ENCODE data around the gene LRRC74B.
A peak's percentile ranks its signal among the peaks of the same experiment; 100 is the strongest.
"Not testable (repeated sequence)": the region's sequence is repeated elsewhere in the genome, so short reads cannot be mapped to it uniquely, and the experiment has no call there.

LRRC74B gene

DNA sequence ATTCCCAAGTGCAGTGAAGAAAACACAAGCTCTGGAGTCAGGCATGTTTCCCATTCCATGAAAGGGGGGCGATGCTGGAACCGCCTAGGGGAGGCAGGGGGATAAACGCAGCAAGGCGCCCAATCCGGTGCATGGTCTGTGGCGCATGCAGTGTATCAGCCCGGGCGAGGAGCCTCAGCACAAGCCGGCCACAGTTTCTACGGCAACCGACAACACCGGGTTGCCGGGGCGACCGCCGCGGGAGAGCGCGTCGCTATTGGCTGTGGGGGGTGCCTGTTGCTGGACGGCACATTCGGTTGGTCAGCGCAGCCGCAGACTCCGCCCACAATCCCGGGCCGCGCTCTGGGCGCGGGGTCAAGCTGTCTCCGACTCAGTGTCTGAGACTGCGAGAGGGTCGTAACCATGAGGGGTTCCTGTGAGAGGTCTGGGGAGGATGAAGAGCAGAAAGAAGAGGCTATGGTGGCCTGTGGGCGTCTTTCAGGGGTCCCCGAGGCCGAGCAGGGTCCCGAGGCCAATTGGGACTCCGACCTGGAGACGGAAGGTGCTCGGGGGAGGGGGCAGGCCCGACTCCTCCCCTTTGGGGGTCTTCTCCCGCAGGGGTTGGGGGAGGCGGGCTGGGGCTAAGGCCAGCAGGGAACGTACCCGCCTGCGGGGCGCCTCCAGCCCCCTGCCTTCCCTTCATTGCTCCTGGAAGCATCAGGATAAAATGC, at the start of gene LRRC74B:
TSS of gene LRRC74B (plus strand) at position 362 of the 710 bp plus-strand sequence. CDS start at position 403, 41 bp downstream.
- DNase-seq, result peak; percentile 96

- DNase-seq, result no peak
Observed at GRCh38 chr22:20996031-20996410, 49.7 kb upstream of the LRRC74B start.

- DNase-seq, result no peak
Observed at GRCh38 chr22:20996598-20997535, 48.9 kb upstream of the LRRC74B start.

- DNase-seq, result no peak
Observed at GRCh38 chr22:20997536-20998257, 48.0 kb upstream of the LRRC74B start.

GRCh38 chr22:20998411-20999336, 47.1 kb upstream of the LRRC74B start:
- no peak for DNase-seq

- DNase-seq, result no peak
Observed at GRCh38 chr22:20999350-21000206, 46.2 kb upstream of the LRRC74B start.

DNA sequence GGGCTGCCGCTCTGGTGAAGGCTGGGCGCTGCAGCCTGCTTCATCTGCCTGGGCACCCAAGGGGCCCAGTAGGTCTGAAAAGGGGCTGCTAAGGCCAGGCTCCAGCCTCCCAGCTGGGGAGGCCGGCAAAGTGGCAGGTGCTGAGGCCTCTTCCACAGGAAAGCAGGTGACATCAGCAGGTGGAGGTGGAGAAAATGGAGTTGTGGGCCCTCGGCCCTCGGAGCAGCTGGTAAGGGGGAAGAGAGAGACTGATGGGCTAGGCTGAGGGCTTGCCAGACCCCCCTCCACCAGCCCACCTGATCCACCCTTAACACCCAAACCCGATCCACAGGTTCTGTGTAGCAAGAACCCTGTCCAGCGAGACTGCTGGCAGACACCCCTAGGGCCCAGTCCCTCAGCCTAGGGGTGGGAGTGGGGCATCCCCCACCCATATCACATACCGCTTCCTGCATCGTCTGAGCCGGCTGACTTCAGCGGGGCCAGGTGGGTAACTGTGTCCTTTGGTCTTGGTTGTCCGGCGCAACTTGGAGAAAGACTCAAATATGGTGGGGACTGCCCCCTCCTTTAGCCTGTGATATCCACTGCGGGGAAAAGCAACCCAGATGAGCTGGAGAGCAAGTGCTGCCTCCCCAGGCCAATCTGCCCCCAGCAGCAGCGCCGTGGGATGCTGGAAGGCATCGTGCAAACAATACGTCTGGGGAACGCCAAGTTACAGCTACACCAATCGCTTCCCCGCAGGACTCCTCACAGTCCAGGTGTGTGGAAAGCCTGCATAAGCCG, 45.3 kb upstream of the LRRC74B start:
- DNase-seq, result no peak

- DNase-seq, result no peak
Observed at GRCh38 chr22:21000987-21001600, 44.7 kb upstream of the LRRC74B start.

- peak; percentile 98 for DNase-seq
Observed at GRCh38 chr22:21001601-21002325, 44.0 kb upstream of the LRRC74B start, which contains the start of gene THAP7. Gene THAP7 (minus strand): TSS chr22:21002118. CDS start chr22:21001911, 207 bp downstream.

GRCh38 chr22:21003782-21004181, 42.0 kb upstream of the LRRC74B start:
- no peak for DNase-seq

- not testable (repeated sequence) for DNase-seq
Observed at GRCh38 chr22:21009208-21009607, 36.5 kb upstream of the LRRC74B start.

DNA sequence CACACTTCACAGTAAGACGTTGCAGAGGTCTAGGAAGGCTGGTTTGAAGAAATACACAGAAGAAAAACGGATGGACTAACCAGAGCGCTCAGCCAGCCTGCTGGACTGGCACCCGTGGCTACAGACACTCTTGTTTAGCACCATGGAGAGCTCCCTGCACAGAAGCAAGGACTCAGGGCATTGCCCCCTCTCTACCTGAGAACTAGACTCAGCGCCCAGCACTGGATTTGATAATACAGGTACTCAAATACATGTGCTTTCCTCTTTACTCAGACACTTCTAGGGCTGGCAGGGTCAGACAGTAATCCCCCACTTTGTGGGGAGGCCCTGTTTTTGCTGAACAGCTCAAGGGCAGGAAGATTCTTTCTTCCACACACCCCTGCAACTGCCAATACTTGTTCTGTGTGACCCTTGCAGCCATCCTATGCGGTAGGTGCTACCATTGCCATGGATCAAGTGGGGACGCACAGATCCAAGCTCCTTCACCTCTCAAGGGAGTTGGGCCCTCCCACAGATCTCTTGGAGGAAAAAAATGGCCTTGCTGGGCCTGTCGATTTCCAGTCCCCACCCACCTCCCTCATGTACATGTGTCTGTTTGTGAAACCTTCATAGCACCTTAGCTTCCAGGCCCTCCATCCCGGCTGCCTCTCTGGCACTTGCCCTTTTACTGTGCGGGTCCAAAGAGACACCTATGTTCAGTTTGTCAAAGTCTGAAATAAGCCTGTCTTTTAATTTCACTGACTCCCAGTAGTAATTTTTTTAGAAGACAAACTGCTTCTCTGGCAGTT, 35.9 kb upstream of the LRRC74B start:
- peak; percentile 81 for DNase-seq

- DNase-seq, result no peak
Observed at GRCh38 chr22:21010426-21011113, 35.2 kb upstream of the LRRC74B start.

DNA sequence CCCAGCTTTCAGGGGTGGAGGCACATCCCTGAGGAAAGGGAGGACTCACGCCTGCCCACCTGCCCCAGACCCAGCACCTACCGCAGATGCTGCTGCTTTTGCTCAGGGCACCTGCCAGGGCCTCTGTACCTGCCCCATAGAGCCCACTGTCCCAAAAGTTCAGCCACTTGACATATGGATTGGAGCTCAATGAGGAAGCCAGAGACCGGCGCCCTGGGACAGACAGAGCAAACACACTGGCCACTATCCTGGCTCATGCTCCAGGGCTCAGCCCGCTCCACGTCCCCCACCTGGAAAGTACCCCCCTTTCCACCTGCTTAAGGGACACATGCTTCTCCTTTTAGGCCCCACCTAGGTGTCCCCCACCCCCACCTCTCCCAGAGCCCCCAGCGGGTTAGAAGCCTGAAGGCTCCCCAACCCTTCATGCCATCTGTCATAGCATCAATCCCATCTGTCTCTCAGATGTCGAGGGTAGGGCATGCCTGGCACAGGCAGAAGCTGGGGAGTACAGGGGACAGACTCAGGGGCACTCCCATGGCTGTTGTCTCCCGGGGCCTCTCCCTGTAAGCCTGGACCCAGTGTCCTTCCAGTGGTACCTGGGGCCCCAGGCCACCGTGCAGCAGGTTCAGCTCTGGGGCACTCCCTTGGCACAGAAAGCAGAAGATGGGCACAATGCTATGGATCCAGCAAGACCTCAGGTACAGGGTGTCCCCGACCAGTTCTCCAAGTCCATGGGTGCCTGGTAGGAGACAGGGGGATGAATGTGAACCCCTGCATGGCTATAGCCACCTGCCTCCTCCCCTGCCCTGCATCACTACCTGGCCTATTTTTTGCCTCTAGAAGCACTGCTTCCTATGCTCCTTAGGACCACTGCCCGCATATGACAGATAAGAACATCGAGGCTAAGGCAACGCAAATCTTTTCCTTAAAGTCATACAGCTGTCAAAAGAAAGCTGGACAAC, 33.0 kb upstream of the LRRC74B start:
- no peak for DNase-seq

DNA sequence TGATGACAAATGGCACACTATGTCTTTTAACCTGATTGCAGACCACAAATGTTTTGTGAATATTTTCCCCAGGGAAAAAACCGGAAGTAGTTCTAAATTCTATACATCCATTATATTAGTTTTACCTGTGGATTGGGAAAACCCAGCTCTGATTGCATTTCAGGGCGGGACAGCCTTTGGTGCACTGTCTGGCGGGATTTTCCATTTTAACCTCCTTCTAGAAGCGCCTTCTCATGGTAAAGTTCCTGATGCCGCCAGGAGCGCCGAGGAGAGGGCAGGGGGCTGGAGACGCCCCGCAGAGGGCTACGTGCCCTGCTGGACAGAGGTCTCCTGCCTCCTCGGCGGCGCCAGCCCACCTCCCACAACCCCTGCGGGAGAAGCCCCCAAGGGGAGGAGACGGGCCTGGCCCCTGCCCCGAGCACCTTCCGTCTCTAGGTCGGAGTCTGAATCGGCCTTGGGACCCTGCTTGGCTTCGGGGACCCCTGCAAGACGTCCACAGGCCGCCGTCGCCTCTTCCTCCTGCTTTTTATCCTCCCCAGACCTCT, 32.0 kb upstream of the LRRC74B start:
- DNase-seq, result no peak

DNA sequence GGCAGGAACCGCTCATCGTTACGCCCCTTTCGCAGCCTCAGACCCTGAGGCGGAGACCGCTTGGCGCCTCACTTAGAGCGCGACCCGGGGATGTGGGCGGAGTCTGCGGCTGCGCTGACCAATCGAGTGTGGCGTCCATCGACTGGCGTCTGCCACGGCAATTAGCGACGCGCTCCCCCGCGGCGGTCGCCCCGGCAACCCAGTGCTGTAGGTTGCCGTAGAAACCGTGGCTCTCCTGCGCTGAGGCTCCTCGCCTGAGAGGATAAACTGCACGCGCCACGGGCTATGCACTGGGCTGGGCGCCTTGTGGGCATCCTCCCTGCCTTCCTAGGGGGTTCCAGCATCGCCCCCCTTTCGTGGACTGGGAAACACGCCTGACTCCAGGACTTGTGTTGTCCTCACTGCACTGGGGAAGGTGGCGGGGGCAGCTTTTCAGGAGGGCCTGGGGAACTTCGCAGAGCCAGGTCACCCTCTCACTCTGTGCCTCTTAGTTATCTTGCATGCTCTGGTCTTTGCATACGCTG, 31.5 kb upstream of the LRRC74B start:
- DNase-seq, result peak; percentile 97

Data from hematopoietic multipotent progenitor cell treated with erythropoietin and hydrocortisone succinate and interleukin-3 and kit ligand, for 4 days (in vitro differentiated cells).